ENCODE results near the gene GLB1L. TPM values are rescaled to one million over a fixed set of nuclear protein-coding genes. Genes with fewer than 3 reads are reported as not detected.

GLB1L gene
- total RNA-seq, 3 donors from 2014 or later = 4.2 to 10.8 (median 5.8) TPM

- Histone ChIP-seq H3K4me3 (no peak overlapping the region), H3K36me3 (ENCODE audit: low read depth) (no peaks in the 10 kb centered on the region), H3K4me1 (ENCODE audit: low read depth) (peaks cover 5% of the 10 kb centered on the region), H3K9me3 (no peaks in the 10 kb centered on the region)
- intact Hi-C loops (cut with DNase I, micrococcal nuclease) = loop anchor here in 1 of 2 donors (5.0 kb wide), 1 partner anchor 130 kb away; the partner anchor contains the start of gene NHEJ1
- DNase-seq (no peak), ATAC-seq (no peak)
- TF ChIP-seq CTCF (IDR thresholded peaks at IDR 0.05) = no peak
These were observed 46.8 kb upstream of the GLB1L start for GRCh38 chr2:219291910-219292490.

- ATAC-seq = no peak
- no peak for TF ChIP-seq CTCF (IDR thresholded peaks at IDR 0.05)
- intact Hi-C loops (cut with DNase I, micrococcal nuclease) = loop anchor here in 1 of 2 donors (5.0 kb wide), 1 partner anchor 129 kb away; the partner anchor contains the start of gene NHEJ1
These were observed 46.1 kb upstream of the GLB1L start for GRCh38 chr2:219291394-219291793.

GRCh38 chr2:219290381-219291171 lies 45.3 kb upstream of the GLB1L start:
- H3K9me3 ChIP-seq = no peaks in the 10 kb centered on the region
- H3K4me3 ChIP-seq = no peak overlapping the region
- intact Hi-C loops (cut with DNase I, micrococcal nuclease) = loop anchor here in 1 of 2 donors (5.0 kb wide), 1 partner anchor 128 kb away; the partner anchor contains the start of gene NHEJ1
- no peak for TF ChIP-seq CTCF (IDR thresholded peaks at IDR 0.05)
- ATAC-seq = no peak
- H3K4me1 ChIP-seq (ENCODE audit: low read depth) = peaks cover 5% of the 10 kb centered on the region
- H3K36me3 ChIP-seq (ENCODE audit: low read depth) = no peaks in the 10 kb centered on the region
- no peak for DNase-seq

More at GRCh38 chr2:219291394-219291793, 46.1 kb upstream of the GLB1L start:
- no peak for DNase-seq
- Histone ChIP-seq H3K4me1 (ENCODE audit: low read depth) (peaks cover 5% of the 10 kb centered on the region), H3K4me3 (no peak overlapping the region), H3K9me3 (no peaks in the 10 kb centered on the region), H3K36me3 (ENCODE audit: low read depth) (no peaks in the 10 kb centered on the region)

- no peak for TF ChIP-seq CTCF (IDR thresholded peaks at IDR 0.05)
- ATAC-seq (peak; percentile 23), DNase-seq (peak; percentile 23 to 61 (median 58))
- Histone ChIP-seq H3K4me1 (ENCODE audit: low read depth) (peaks cover 5% of the 10 kb centered on the region), H3K36me3 (ENCODE audit: low read depth) (no peaks in the 10 kb centered on the region), H3K4me3 (no peak overlapping the region), H3K9me3 (no peaks in the 10 kb centered on the region)
- intact Hi-C loops (cut with DNase I, micrococcal nuclease) = loop anchor here in 1 of 2 donors (5.0 kb wide), 1 partner anchor 127 kb away; the partner anchor contains the start of gene NHEJ1
These were observed 44.5 kb upstream of the GLB1L start for GRCh38 chr2:219289537-219290361.

- no peak for DNase-seq
- intact Hi-C loops (cut with DNase I, micrococcal nuclease) = no loop called here
These were observed 43.9 kb upstream of the GLB1L start for GRCh38 chr2:219289195-219289536.

More at GRCh38 chr2:219289195-219289536, 43.9 kb upstream of the GLB1L start:
- Histone ChIP-seq H3K4me3 (no peak overlapping the region), H3K36me3 (ENCODE audit: low read depth) (no peaks in the 10 kb centered on the region), H3K9me3 (no peaks in the 10 kb centered on the region), H3K4me1 (ENCODE audit: low read depth) (peaks cover under 1% of the 10 kb centered on the region)
- no peak for TF ChIP-seq CTCF (IDR thresholded peaks at IDR 0.05)
- ATAC-seq = no peak

Data from mucosa of descending colon (tissue), 3 donors.